Suprapubic skin (tissue), 4 donors: ENCODE data around the gene EXT2.

Experiments
- CTCF ChIP-seq, 2 donors: fragments of 200-600 bp in 1 of 2; fragments of 450-650 bp in 1 of 2; sonication (generic) in 1 of 2; IDR thresholded peaks; one replicate each; pipeline ENCODE4 v1.5.1; 2016 to 2019; ENCODE audit warnings: antibody characterized with exemption in 2 of 2, mild to moderate bottlenecking in 1 of 2, moderate library complexity in 1 of 2
- EP300 ChIP-seq: sonication (generic); formaldehyde crosslinking; IDR thresholded peaks from one replicate; pipeline ENCODE4 v1.6.1; 2017; ENCODE audit warnings: antibody characterized with exemption
- POLR2A ChIP-seq, 2 donors: fragments of 450-650 bp; IDR thresholded peaks; one replicate each; pipeline ENCODE4 v1.6.1; 2017; ENCODE audit warnings: antibody characterized with exemption in 2 of 2, mild to moderate bottlenecking in 2 of 2, moderate library complexity in 2 of 2
- POLR2AphosphoS5 ChIP-seq, 3 donors: sonication (generic); formaldehyde crosslinking; IDR thresholded peaks; one replicate each; pipeline ENCODE4 v1.6.1; 2017; ENCODE audit warnings: antibody characterized with exemption in 3 of 3

GRCh38 chr11:44226945-44227344 lies 131.5 kb downstream of the EXT2 start:
- TF ChIP-seq POLR2A (IDR thresholded peaks at IDR 0.05) (no peak), CTCF (IDR thresholded peaks at IDR 0.05) (no peak), POLR2AphosphoS5 (IDR thresholded peaks at IDR 0.05) (no peak), EP300 (no peak)
